ENCODE data around the gene MAST2.

The MAST2 gene

DNA sequence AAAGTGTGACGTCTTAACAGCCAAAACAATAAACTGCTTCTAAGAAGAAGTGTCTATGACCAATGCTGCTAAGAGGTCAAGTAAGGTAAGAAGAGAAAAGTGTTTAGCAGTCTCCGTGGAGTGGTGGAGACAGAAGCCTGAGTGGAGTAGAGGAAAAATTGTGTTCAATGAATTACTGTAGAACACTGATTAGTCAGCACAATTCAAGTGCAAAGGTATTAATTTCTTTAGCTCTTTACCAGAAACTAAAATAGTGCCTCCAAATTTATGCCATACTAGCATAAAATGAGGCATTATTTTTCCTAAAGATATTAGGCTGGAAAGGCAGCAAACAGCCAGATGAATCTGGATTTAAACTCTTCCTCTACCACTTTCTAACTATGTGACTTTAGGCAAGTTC is 272.9 kb downstream of the MAST2 start:
- no peak for DNase-seq

DNA sequence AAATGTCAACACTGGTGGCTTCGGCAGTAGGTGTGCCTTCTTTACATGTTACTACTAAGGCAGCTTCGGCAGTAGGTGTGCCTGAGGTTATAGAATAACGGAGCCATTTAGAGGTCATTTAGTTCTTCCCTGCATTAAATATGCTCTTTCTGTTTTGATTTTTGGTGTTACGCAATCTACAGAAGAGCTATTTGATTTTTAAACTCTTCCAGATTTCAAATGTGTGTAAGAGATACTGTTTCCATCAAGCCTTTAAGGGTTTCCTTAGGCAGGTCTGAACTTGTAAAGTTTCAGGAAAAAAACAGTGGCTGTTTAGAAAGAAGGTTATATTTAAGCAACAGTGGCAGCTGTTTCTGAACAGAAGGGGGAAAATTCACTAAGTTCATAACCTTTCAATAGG is 274.2 kb downstream of the MAST2 start:
- DNase-seq, result no peak

GRCh38 chr1:46080257-46080656 is 276.8 kb downstream of the MAST2 start:
- DNase-seq, result no peak

DNA sequence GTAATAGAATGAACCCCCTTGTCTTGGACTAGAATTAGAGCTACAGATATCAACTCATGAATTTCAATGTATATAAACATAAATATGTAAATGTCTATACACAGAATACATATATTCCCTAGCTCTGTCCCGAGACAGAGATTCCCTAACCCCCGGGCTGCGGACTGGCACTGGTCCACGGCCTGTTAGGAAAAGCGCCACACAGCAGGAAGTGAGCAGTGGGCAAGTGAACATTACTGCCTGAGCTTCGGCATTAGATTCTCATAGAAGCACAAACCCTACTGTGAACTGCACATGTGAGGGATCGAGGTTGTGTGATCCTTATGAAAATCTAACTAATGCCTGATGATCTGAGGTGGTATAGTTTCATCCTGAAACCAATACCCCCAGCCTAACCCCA is 277.8 kb downstream of the MAST2 start:
- DNase-seq, result no peak

- DNase-seq, result no peak
These were observed 278.2 kb downstream of the MAST2 start for GRCh38 chr1:46081619-46082018.

DNA sequence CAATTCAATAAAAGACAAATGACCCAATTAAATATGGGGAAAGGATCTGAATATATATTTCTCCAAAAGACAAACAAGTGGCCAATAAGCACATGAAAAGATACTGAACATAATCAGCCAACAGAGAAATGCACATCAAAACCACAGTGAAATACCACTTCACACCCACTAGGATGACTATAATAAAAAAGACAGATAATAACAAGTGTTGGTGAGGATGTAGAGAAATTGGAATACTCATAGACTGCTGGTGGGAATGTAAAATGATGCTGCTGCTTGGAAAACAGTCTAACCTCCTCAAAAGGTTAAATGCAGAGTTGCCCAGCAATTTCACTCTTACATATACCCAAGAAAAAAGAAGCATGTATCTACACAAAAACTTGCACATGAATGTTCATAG is 280.2 kb downstream of the MAST2 start:
- DNase-seq, result no peak

- DNase-seq, result no peak
These were observed 281.4 kb downstream of the MAST2 start for GRCh38 chr1:46084553-46085451.

All from OCI-M1 (cell line).